GM11168 (cell line): ENCODE results near the gene RPS2.

Source experiments
- in situ Hi-C: fragments of 300-500 bp; cut with MboI; formaldehyde crosslinking; loops from one replicate; pipeline ENCODE4 v1.12.0; 2022; ENCODE audit warnings: low sequenced_read_pairs; ENCODE audit not compliant: unreplicated experiment

RPS2 gene

GRCh38 chr16:2001035-2001434, 36.4 kb upstream of the RPS2 start:
- in situ Hi-C loops, result loop anchor here (25.0 kb wide), 1 partner anchor 486 kb away; the partner anchor contains the start of gene TBC1D24

GRCh38 chr16:1999866-2000514, 35.4 kb upstream of the RPS2 start:
- in situ Hi-C loops, result loop anchor here (25.0 kb wide), 1 partner anchor 487 kb away; the partner anchor contains the start of gene TBC1D24

DNA sequence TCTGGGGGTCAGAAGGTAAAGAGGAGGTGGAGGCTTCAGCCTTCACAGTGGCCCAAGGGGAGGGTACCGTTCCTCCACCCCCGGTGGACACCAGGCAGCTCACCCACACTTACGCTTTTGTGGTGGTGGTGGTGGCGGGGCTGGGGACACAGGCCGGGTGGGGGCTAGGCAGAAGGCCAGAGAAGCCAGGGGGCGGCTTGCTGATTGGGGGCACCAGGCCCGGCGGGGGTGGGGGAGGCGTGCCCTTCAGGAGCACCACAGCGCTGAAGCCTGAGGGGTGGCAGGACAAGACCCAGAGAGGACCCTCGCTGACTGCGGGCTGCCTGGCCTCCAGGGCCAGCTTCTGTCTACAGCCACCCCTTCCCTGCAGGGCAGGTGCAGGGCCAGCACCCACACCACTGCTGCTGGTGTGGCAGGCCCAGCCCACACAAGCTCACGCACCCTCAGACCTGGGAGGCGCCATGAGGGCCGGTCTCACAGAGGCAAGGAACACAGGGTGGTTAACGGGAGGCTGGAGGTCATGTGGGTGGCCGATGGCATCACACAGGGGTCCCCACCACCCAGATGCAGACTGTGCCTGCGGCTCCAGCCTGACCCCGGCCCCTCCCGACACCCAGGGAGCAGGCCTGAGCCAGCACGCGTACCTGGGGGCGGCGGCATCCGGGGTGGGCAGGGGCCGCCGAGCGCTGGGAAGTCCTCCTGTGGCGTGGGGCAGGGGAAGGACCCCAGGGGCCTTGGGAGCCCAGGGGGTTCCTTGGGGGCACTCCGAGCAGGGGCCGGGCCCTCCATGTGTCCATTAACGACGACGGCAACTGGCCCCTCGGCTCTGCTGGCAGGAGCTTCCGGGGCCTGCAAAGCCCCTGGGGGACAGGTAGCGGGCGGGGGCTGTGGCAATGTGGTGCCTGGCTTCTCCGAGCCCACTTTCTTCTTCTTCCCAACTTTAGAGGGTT, 34.5 kb upstream of the RPS2 start:
- in situ Hi-C loops, result no loop called here

GRCh38 chr16:1998360-1998835, 33.8 kb upstream of the RPS2 start:
- in situ Hi-C loops, result no loop called here

DNA sequence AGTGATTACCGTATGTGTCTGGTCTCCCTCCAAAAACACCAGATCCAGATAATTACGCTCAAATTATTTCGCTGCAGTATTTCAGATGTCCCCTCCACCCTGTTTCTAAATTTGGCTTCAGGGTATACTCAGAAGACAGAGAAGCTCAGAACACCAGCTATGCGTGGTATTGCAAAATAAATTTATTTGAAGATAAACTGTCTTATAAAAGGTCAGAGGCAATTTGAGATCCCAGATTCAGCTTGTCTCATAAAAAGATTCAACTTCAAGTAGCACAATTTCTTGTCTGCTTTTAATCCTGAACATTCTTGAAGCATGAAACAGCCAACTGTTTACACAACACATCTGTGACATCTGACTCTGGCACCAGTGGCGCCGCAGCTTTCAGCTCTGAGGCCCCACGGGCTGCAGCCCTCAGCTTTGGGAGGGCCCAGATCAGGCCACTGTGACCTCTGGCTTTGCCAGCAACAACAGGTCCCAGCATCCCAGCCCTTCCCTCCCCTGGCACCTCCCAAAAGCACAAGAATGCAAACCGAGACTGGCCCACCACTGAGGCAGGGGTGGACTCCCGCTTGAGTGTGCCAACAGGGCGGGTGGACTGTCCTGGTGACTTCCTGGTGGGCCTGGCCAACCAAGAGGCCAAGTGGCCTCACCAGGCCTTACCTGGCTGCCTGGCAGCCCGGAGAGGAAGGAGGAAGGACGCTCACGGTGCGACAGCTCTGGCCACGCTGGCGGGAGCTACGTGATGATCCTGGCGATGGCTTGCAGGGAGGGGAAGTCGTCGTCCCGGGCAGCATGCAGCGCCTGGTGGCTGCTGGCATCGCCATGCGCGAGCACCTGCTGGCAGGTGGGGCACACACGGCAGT, 33.1 kb upstream of the RPS2 start:
- in situ Hi-C loops, result no loop called here

GRCh38 chr16:1993731-1994131, 29.1 kb upstream of the RPS2 start:
- in situ Hi-C loops, result no loop called here

DNA sequence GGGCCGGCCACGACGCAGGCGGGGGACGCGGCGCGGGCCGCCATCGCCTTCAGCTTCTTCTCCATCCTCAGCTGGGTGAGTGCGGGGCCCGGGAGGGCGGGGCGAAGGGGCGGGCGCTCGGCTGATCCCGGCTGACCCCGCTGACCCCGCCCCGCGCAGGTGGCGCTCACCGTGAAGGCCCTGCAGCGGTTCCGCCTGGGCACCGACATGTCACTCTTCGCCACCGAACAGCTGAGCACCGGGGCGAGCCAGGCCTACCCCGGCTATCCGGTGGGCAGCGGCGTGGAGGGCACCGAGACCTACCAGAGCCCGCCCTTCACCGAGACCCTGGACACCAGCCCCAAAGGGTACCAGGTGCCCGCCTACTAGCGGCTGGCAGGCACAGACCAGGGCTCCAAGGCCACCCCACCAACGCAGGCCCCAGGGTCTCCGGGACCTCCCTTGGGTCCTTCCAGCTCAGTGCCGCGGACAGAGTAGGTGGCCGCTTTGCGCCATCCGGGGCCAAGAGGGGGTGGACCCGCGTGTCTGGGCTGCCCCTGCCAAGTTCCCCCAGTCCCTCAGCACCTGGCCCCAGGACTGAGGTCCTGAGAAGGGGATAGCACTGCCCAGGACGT, 28.2 kb upstream of the RPS2 start:
- in situ Hi-C loops, result no loop called here

DNA sequence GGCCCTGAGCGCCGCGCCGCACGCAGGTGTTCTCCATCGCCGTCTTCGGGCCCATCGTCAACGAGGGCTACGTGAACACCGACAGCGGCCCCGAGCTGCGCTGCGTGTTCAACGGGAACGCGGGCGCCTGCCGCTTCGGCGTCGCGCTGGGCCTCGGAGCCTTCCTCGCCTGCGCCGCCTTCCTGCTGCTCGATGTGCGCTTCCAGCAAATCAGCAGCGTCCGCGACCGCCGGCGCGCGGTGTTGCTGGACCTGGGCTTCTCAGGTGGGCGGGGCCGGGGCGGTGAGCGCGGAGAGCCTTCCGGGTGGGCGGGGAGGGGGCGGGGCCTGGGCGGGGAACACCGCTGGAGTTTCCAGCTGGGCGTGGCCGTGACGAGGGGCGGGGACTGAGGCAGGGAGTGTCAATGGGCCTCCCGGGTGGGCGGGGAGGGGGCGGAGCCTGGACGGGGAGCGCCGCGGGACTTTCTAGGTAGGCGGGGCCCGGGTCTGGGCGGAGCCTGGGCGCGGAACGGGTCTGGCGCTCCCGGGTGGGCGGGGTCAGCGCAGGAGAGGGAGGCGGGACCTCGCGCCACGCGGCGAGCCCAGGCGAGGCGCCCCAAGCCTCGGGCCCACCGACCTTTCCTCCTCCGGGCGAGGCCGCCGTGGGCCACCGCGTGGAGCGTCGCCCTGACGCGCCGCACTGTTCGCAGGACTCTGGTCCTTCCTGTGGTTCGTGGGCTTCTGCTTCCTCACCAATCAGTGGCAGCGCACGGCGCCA, 27.5 kb upstream of the RPS2 start:
- in situ Hi-C loops, result no loop called here

DNA sequence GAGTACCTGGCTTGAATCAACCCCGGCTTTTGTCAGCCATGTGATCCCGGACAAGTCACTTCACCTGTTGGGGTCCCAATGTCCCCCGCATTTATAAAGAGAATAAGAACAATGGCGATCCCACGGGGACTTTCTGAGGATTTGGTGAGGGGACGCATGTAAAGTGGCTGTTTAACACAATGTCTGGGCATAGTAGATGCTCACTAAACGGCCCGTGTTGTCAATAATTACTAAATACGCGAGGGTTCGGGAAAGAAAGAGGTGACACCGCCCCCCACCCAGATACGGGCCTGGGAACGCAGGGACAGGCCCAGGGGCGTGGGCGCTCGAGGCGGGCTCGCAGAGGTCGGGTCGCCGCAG, 26.9 kb upstream of the RPS2 start:
- in situ Hi-C loops, result no loop called here

DNA sequence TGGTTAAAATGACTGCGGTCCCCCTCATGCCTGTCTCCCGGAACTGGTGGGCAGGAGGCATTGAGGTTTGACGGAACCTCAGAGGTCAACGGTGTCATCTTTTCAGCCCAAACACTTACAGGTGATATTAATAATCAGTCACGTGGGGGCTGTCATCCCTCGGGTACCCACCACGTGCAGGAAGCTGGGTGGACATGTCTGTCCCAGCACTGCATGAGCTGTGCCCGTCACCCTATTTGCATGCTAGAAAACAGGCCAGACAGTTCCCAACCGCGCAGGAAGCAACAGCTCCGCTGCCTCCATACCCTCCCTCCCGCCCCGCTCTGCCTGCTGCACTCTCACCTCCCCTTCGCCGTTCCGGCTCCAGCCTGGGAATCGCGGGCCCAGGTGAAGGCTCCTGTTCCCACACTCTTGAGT, 26.5 kb upstream of the RPS2 start:
- in situ Hi-C loops, result no loop called here

- in situ Hi-C loops, result no loop called here
Observed at GRCh38 chr16:1990351-1991134, 25.9 kb upstream of the RPS2 start.

GRCh38 chr16:1990101-1990350, 25.4 kb upstream of the RPS2 start:
- in situ Hi-C loops, result no loop called here

- in situ Hi-C loops, result no loop called here
Observed at GRCh38 chr16:1989209-1990100, 24.8 kb upstream of the RPS2 start, which contains the start of gene SYNGR3. Gene SYNGR3, plus strand, starts transcription at chr16:1989970. Its CDS starts 133 bp downstream, at chr16:1990103.

DNA sequence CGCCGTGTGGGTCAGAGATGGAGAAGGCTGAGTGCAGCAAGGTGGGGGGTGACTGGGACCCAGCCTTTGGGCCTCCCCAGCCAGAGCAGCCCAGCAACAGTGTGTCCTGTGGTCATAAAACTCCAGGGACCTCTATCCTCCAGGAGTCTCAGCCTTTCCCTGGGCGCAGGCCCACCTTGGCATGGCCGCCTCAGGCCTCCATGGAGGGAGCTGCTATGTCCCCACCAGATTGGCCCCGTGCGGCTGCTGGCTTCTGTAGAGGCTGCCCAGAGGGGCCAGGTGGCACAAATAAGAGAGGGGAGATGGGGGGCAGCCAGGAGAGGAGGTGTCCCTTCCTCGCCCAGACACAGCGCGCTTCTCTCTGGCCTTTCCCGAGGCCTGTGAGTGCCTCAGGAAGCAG, 22.6 kb upstream of the RPS2 start:
- in situ Hi-C loops, result no loop called here

- in situ Hi-C loops, result no loop called here
Observed at GRCh38 chr16:1985466-1986150, 21.0 kb upstream of the RPS2 start.

DNA sequence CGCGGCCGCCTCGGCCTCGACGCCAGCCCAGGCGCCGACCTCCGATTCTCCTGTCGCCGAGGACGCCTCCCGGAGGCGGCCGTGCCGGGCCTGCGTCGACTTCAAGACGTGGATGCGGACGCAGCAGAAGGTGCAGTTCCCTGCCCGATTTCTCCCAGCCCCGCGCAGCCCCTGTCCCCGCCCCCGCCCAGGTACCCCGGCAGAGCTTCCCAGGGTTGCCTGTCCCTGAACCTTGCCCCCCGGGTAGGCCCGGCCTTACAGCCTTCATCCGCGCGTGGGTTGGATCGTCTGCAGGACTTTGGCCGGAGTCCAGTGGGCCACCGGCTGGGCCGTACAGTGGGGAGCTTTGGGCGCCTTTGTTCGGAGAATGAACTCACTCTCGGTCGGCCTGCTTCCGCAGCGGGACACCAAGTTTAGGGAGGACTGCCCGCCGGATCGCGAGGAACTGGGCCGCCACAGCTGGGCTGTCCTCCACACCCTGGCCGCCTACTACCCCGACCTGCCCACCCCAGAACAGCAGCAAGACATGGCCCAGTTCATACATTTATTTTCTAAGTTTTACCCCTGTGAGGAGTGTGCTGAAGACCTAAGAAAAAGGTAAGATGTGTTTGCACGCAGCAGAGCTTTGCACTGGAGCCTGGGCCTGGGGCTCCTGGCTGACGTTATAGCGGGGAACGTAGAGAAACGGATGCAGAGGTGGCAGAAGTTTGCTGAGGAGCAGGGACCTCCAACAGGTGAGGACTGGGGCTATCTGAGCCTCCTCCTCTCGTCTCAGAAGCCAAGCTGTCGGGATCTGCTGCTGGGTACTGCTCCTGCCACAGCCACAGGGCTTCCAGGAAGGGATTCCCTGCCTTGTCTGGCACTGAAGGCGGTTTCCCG, 20.0 kb upstream of the RPS2 start:
- in situ Hi-C loops, result no loop called here
